Effector memory CD8-positive, alpha-beta T cell (primary cell): ENCODE results near the gene CADPS.

Source experiments
- ATAC-seq: fragments of 150-1000 bp; cut with Tn5 transposase; replicated peaks from 2 replicates; pipeline ENCODE4 v1.10.0; 2021; ENCODE audit warnings: mild to moderate bottlenecking, moderate library complexity
- DNase-seq, 3 experiments: peaks; one replicate each; pipeline ENCODE4 v3.0.0; 2021
- H3K27ac Mint-ChIP-seq, 2 donors: one replicate each; pipeline ENCODE4 v1.8.0; 2022; ENCODE audit warnings: mild to moderate bottlenecking in 2 of 2, mixed read lengths in 2 of 2, moderate library complexity in 2 of 2
- H3K27me3 Mint-ChIP-seq, 2 donors: one replicate each; pipeline ENCODE4 v1.8.0; 2022; ENCODE audit warnings: mixed read lengths in 2 of 2
- H3K36me3 Mint-ChIP-seq: one replicate; pipeline ENCODE4 v1.8.0; 2022; ENCODE audit warnings: mild to moderate bottlenecking, moderate library complexity, mixed read lengths; ENCODE audit not compliant: insufficient read depth
- H3K4me1 Mint-ChIP-seq, 2 donors: one replicate each; pipeline ENCODE4 v1.8.0; 2022; ENCODE audit warnings: low read depth in 2 of 2, mixed read lengths in 2 of 2
- H3K4me3 Mint-ChIP-seq, 2 donors: one replicate each; pipeline ENCODE4 v1.8.0; 2022; ENCODE audit warnings: mild to moderate bottlenecking in 2 of 2, mixed read lengths in 2 of 2, moderate library complexity in 2 of 2
- H3K9me3 Mint-ChIP-seq, 2 donors: one replicate each; pipeline ENCODE4 v1.8.0; 2022; ENCODE audit warnings: mixed read lengths in 2 of 2

The CADPS gene

DNA sequence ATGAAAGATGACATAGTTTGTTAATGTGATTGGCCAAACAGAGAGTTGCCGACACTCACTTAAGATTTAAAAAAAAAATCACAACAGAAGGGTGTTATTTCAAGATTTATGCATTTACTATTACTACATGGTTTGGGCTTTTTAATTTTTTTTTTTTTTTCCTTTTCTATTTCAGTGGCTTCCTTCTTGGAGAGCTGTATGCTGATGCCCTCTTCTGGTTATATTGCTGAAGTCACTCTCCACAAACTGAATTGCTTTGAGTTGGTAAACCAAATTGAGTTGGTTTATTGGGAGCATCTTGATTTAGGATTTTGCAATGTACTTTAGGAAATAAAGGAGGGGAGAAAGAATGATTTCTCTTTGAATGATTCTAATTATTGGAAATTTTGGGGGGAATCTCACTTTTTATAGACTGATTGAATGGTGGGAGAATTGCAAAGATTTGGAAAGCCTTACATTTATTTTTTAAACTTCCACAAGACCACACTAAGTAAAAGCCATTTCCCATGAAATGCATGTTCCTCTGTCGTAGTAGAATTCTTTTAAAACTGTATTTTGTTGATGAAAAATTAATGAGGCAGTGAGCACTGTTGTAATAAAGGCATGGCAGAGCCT lies 315.3 kb downstream of the CADPS start:
- H3K4me1 Mint-ChIP-seq, result no peaks in the 10 kb centered on the region
- DNase-seq, result no peak
- H3K9me3 Mint-ChIP-seq, result no peaks in the 10 kb centered on the region
- no peak overlapping the region for H3K27ac Mint-ChIP-seq
- H3K4me3 Mint-ChIP-seq, result no peak overlapping the region
- no peak for ATAC-seq
- no peaks in the 10 kb centered on the region for H3K27me3 Mint-ChIP-seq
- no peaks in the 10 kb centered on the region for H3K36me3 Mint-ChIP-seq

DNA sequence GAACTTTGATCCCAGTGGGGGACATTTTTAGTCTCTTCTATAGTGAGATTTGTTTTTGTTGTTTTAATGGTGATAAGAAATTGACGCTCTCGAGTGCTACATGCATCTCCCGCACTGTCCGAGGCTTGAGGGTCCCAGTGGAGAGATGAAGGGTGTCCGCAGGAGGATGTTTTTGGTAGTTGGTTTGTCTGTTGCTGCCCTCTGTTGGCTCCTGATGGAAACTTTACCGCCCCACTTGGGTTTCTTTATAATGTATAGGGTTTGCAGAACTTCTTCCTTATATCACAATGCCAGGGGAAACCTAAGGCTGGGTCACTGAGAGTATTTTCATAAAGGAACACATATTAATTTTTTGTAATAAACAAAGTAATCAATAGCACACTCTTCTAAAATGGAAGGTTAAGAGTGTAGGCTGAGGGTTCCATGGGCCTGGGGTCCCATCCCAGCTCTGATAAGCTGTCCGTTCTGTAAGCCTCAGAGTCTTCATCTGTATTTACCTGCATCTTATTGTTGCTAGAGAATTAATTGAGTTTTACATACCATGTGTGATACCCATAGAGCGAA lies 316.6 kb downstream of the CADPS start:
- Mint-ChIP-seq H3K9me3 (no peaks in the 10 kb centered on the region), H3K4me3 (no peak overlapping the region), H3K27ac (no peak overlapping the region), H3K36me3 (no peaks in the 10 kb centered on the region), H3K4me1 (no peaks in the 10 kb centered on the region), H3K27me3 (no peaks in the 10 kb centered on the region)
- ATAC-seq, result no peak
- DNase-seq, result no peak

DNA sequence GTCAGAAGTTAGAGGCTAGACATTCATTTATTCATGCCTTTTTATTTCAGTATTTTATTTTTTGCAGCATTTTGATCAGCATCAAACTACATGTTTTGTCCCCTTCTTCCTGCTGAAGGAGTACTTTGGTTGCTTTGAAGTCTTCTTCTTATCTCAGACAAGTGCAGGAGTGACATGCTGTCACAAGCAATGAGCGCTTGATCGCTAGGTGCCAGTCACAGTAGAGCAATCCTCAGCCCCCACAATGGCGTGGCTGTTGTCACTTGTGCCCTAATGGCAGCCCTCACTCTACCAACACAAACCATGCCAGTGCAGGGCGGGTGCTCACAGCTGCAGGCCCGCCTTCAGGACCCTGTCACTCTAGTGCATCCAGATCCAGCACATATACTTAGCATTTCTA lies 317.2 kb downstream of the CADPS start:
- Mint-ChIP-seq H3K27ac (no peak overlapping the region), H3K4me1 (no peaks in the 10 kb centered on the region), H3K27me3 (no peaks in the 10 kb centered on the region), H3K36me3 (no peaks in the 10 kb centered on the region), H3K4me3 (no peak overlapping the region), H3K9me3 (peaks cover 0 to 1% of the 10 kb centered on the region in 2 donors)
- ATAC-seq (no peak), DNase-seq (no peak)

DNA sequence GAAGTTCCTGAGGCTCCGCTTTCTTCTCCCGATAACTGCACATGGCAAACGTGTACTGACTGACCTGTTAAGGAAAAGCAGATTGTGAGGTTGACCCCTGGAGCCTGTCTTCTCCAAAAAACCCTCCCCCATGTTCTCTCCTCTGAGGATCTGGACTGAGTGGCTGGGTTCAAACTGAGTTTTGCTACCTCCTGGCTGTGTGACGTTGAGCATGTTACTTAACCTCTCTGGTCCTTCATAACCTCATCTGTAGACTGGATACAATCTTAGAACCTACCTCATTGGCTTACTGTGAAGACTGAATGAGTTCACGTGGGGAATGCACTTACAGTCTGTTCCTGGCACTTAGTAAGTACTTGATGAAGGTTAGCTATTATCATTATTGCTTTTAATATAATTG lies 317.8 kb downstream of the CADPS start:
- Mint-ChIP-seq H3K27me3 (no peaks in the 10 kb centered on the region), H3K27ac (no peak overlapping the region), H3K9me3 (peaks cover 0 to 1% of the 10 kb centered on the region in 2 donors), H3K4me1 (no peaks in the 10 kb centered on the region), H3K4me3 (no peak overlapping the region), H3K36me3 (no peaks in the 10 kb centered on the region)
- DNase-seq, result no peak
- ATAC-seq, result no peak

DNA sequence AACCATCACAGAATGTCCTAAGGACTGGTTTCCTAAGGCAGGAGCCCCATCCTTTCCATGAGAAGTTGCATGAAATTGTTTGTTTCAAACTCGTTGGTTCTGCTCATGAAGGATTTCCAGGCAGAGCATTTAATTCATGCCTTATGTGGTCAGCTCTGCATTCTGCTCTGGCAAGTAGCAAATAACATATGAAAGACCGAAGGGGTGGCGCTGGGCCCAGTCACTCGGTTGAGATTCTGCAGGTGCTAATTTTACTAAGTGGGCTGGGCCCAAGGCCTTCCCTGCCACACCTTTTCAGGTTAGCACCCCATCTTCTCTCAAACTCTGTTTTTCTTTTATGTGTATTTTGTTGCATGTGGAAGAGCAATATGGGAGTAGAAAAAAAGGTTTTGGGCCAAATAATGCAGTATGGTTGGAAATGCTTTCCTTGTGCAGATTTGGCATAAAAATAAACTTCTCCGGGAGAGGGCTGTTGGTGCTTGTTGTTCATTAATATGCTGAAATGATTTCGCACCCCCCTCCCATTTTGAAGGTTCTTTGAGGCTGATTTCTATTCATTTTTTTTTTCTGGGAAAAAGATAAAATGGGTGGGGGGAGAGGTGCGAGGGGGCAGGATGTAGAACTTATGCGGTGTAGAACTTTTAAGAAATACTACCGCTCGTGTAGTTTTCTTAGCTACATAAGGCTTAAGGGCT lies 318.9 kb downstream of the CADPS start:
- peaks cover 5 to 7% of the 10 kb centered on the region in 2 donors for H3K9me3 Mint-ChIP-seq
- ATAC-seq (no peak), DNase-seq (no peak)
- no peaks in the 10 kb centered on the region for H3K36me3 Mint-ChIP-seq
- no peak overlapping the region for H3K4me3 Mint-ChIP-seq
- H3K27me3 Mint-ChIP-seq, result no peaks in the 10 kb centered on the region
- H3K27ac Mint-ChIP-seq, result no peak overlapping the region
- H3K4me1 Mint-ChIP-seq, result no peaks in the 10 kb centered on the region

DNA sequence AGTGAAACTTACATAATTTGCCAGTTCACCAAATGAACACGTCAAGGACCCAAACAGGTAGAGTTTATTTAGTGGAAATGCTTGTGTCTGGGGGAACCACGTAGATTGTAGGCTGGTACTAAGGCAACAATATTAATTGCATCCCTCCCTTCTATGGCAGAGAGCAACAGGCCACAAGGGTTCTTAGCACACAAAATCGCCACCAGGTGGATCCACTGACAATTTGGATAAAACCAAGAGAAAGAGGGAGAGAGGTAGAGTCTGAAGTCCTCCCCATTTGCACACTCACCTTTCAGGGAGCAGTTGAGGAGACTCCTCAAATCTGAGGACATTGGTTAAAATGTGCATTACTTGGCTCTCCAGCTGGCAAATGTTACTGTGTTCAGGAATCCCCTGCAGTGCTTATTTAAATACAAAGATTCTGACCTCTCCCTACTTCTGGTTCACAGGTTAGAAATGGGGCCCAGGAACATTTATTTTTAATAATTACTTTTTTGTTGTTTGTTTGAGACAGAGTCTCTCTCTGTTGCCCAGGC lies 320.9 kb downstream of the CADPS start:
- H3K36me3 Mint-ChIP-seq, result no peaks in the 10 kb centered on the region
- DNase-seq (no peak), ATAC-seq (no peak)
- H3K4me3 Mint-ChIP-seq, result no peak overlapping the region
- H3K9me3 Mint-ChIP-seq, result peaks cover 10 to 17% of the 10 kb centered on the region in 2 donors
- H3K27ac Mint-ChIP-seq, result no peak overlapping the region
- no peaks in the 10 kb centered on the region for H3K4me1 Mint-ChIP-seq
- H3K27me3 Mint-ChIP-seq, result no peaks in the 10 kb centered on the region

DNA sequence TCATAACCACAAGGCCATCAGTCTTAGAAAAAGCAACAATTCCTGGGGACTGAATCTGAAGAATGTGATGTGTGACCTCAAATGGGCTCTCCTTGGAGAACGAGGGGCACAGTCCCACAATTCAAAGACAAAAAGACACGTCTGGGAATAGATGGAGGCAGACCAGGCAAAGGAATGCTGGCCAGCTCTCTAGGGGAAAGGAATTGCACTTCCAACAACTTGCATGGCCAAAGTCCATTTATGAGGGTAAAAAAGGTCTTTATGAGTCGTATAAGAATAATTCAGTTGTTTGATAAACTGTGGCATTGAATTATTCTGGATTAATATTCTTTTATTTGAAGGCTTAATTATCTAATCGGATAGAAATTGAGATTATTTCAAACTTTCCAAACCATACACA lies 321.4 kb downstream of the CADPS start:
- Mint-ChIP-seq H3K27ac (no peak overlapping the region), H3K36me3 (no peaks in the 10 kb centered on the region), H3K27me3 (no peaks in the 10 kb centered on the region), H3K4me3 (no peak overlapping the region), H3K9me3 (peaks cover 10 to 17% of the 10 kb centered on the region in 2 donors), H3K4me1 (no peaks in the 10 kb centered on the region)
- ATAC-seq, result no peak
- no peak for DNase-seq

DNA sequence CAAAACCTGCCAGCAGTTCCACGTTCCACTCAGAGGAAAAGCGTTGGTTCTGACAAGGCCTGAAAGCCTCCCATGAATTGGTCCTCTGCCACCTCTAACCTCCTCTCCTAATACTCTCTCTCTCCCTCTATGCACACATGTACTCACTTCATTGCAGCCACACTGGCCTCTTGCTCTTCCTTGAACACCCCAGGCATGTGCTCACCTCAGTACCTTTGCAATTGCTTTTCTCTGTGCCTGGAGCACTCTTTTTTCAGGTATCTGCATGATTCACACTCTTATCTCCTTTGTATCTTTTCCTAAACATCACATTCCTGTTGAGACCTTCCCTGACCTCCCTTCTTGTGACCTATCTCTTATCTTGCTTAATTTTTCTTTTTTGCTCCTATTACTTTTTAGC lies 323.7 kb downstream of the CADPS start:
- no peaks in the 10 kb centered on the region for H3K36me3 Mint-ChIP-seq

DNA sequence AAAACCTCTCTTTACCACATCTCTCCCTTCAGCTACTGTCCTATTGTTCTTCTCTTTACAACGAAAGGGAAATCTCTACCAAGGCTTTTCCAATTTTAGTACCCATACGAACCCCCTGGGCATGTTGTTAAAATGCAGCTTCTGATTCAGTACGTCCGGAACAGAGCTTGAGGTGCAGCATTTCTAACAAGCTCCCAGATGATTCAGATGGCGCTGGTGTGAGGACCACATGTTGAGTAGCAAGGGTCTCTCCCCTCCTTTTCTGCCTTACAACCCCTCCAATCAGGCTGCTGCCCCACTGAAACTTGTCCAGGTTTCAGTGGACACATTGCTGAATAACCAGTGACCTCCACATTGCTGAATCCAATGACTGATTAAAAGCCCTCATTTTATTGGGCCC lies 324.8 kb downstream of the CADPS start:
- no peaks in the 10 kb centered on the region for H3K4me1 Mint-ChIP-seq
- ATAC-seq (no peak), DNase-seq (no peak)
- no peak overlapping the region for H3K27ac Mint-ChIP-seq
- H3K36me3 Mint-ChIP-seq, result no peaks in the 10 kb centered on the region
- no peaks in the 10 kb centered on the region for H3K27me3 Mint-ChIP-seq
- H3K9me3 Mint-ChIP-seq, result peaks cover 10 to 17% of the 10 kb centered on the region in 2 donors
- H3K4me3 Mint-ChIP-seq, result no peak overlapping the region

More for the DNA sequence above, 323.7 kb downstream of the CADPS start:
- DNase-seq (no peak), ATAC-seq (no peak)
- no peaks in the 10 kb centered on the region for H3K4me1 Mint-ChIP-seq
- no peak overlapping the region for H3K4me3 Mint-ChIP-seq
- no peaks in the 10 kb centered on the region for H3K27me3 Mint-ChIP-seq
- H3K9me3 Mint-ChIP-seq, result peaks cover 10 to 17% of the 10 kb centered on the region in 2 donors
- peak overlapping the region in 1 of 2 donors; percentile 8 for H3K27ac Mint-ChIP-seq

DNA sequence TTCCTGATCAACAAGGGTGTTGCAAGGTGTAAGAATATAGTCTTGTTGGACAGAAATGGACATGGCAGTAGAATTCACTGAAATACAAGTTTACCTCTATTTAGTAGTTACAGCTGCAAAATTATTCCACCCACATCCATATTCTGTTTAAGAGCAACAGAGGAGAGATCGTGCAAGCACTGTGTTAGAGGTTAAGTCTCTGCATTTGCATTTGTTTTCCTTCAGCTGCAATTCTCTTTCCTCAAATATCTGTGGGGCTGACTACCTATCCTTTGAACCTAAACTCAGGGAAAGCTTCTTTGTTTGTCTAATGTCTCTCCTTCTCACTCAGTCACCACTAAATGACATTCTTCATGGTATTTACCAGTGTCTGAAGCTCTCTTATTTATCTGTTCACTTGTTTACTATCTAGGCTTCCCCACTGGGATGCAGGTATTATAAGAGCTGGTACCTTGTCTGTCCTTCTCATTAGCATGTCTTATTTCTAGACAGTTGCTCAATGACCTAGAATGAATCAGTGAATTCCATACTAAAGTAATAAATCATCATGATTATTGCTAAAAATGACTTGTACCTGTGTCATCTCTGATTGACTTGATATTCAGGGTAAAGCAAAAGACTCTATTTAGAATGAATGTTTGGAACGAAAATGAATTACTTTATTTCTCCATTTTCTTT lies 326.5 kb downstream of the CADPS start:
- no peaks in the 10 kb centered on the region for H3K36me3 Mint-ChIP-seq
- no peak for ATAC-seq
- no peak overlapping the region for H3K27ac Mint-ChIP-seq

DNA sequence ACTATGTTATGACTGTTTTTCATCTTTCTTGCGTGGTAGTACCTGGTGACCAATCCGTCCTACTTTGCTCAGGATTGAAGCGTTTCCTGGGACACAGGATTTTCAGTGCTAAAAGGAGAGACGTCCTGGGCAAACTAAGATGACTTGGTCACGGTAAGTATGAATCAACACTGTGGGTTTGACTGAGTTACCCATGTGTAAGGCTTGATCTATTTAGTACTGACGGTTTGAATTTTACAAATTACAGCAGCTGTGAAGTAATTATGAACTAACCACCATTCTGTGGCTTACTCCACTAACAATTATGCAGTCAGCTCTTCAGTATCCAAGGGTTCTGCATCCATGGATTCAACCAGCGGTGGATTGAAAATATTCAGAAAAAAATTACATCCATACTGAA lies 328.9 kb downstream of the CADPS start:
- no peaks in the 10 kb centered on the region for H3K27me3 Mint-ChIP-seq
- no peaks in the 10 kb centered on the region for H3K4me1 Mint-ChIP-seq
- DNase-seq, result no peak
- H3K36me3 Mint-ChIP-seq, result no peaks in the 10 kb centered on the region
- no peak overlapping the region for H3K27ac Mint-ChIP-seq
- peaks cover 6 to 10% of the 10 kb centered on the region in 2 donors for H3K9me3 Mint-ChIP-seq
- ATAC-seq, result no peak
- no peak overlapping the region for H3K4me3 Mint-ChIP-seq

More for the DNA sequence above, 326.5 kb downstream of the CADPS start:
- Mint-ChIP-seq H3K4me3 (no peak overlapping the region), H3K4me1 (no peaks in the 10 kb centered on the region), H3K9me3 (peaks cover 10 to 17% of the 10 kb centered on the region in 2 donors), H3K27me3 (no peaks in the 10 kb centered on the region)
- no peak for DNase-seq

DNA sequence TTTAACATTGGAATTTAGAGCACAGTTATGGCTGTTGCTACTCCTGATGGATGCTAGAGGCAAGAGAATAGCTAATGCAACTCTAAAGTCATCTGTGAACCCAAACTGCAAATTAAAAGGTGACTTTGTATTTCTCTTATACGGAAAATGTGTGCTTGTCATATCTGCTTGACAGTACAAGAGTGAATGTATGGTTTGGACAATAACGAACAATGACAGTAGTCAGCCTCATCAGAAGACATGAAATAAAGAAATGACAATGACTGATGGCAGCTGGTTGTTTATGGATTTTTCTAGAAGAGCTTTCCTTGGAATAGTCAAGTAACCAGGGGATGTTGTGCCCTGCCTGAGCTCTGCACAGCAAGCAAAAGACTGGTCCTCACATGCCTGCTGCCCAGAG lies 333.0 kb downstream of the CADPS start:
- Mint-ChIP-seq H3K27me3 (no peaks in the 10 kb centered on the region), H3K4me1 (no peaks in the 10 kb centered on the region), H3K27ac (no peak overlapping the region), H3K36me3 (no peaks in the 10 kb centered on the region), H3K4me3 (no peak overlapping the region), H3K9me3 (no peaks in the 10 kb centered on the region)
- ATAC-seq (no peak), DNase-seq (no peak)

DNA sequence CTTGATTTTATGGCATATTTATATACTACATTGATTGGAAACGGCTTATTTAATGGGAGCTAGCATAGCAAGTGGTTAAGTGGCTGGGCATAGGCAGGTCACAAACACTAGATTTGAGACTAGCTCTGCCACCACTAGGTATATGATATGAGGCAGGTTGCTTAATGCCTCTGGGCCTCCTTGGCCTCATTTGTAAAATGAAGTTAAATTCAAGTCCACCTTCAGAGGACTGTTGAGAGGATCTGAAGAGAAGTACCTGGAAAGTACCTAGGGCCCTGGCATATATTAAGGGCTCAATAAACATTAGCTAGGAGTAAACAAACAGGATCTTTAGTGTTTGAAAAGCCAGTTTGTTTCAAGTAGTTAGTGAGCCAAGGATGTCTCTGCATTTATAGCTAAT lies 335.5 kb downstream of the CADPS start:
- no peaks in the 10 kb centered on the region for H3K36me3 Mint-ChIP-seq
- H3K27ac Mint-ChIP-seq, result no peak overlapping the region
- H3K4me3 Mint-ChIP-seq, result no peak overlapping the region
- no peaks in the 10 kb centered on the region for H3K27me3 Mint-ChIP-seq
- H3K9me3 Mint-ChIP-seq, result peaks cover 0 to 2% of the 10 kb centered on the region in 2 donors
- no peak for ATAC-seq
- H3K4me1 Mint-ChIP-seq, result no peaks in the 10 kb centered on the region
- DNase-seq, result no peak
